ENCODE results near the gene EXOC2.
A peak's percentile ranks its signal among the peaks of the same experiment; 100 is the strongest.

The EXOC2 gene

GRCh38 chr6:436308-437036 is 256.5 kb downstream of the EXOC2 start:
- TF ChIP-seq CTCF (IDR thresholded peaks at IDR 0.05; ENCODE audit: low read depth, low read length, missing control alignments) = no peak
- H3K4me3 ChIP-seq (ENCODE audit: low read depth, low read length) = no peak overlapping the region
- in situ Hi-C loops (cut with HindIII; ENCODE audit: low sequenced_read_pairs) = no loop called here
- peak; percentile 74 for DNase-seq (ENCODE audit: low read depth)

GRCh38 chr6:435441-436307 is 257.3 kb downstream of the EXOC2 start:
- no peak overlapping the region for H3K4me3 ChIP-seq (ENCODE audit: low read depth, low read length)
- TF ChIP-seq CTCF (IDR thresholded peaks at IDR 0.05; ENCODE audit: low read depth, low read length, missing control alignments) = no peak
- in situ Hi-C loops (cut with HindIII; ENCODE audit: low sequenced_read_pairs) = no loop called here
- DNase-seq (ENCODE audit: low read depth) = no peak
